Liver (tissue), 9 donors: ENCODE measurements around the gene DGKD. TPM values are rescaled to one million over a fixed set of nuclear protein-coding genes. Genes with fewer than 3 reads are reported as not detected.

Experiments
- DNase-seq: peaks from one replicate; pipeline ENCODE4 v3.0.0-alpha.2; 2017; ENCODE audit warnings: low spot score
- H3K27ac ChIP-seq, 2 donors: one replicate each; pipeline ENCODE4 v1.7.0; 2013; ENCODE audit warnings: inconsistent platforms in 2 of 2, low read length in 2 of 2, control low read depth in 1 of 2, low read depth in 1 of 2, mild to moderate bottlenecking in 1 of 2
- H3K27me3 ChIP-seq, 4 donors: one replicate each; pipeline versions ENCODE4 v1.6.1 to v1.7.0; 2013; ENCODE audit warnings: low read length in 3 of 4, inconsistent platforms in 1 of 4, mild to moderate bottlenecking in 1 of 4, moderate library complexity in 1 of 4; ENCODE audit not compliant: control insufficient read depth in 4 of 4, insufficient read depth in 4 of 4
- H3K36me3 ChIP-seq, 4 donors: one replicate each; pipeline versions ENCODE4 v1.6.1 to v1.7.0; 2013; ENCODE audit warnings: low read length in 3 of 4, mild to moderate bottlenecking in 3 of 4, low read depth in 1 of 4, moderate library complexity in 1 of 4; ENCODE audit not compliant: control insufficient read depth in 4 of 4, insufficient read depth in 3 of 4
- H3K4me1 ChIP-seq, 4 donors: one replicate each; pipeline versions ENCODE4 v1.6.1 to v1.7.0; 2013; ENCODE audit warnings: low read length in 3 of 4, mild to moderate bottlenecking in 3 of 4, moderate library complexity in 1 of 4; ENCODE audit not compliant: control insufficient read depth in 4 of 4, insufficient read depth in 4 of 4
- H3K4me3 ChIP-seq, 3 donors: one replicate each; pipeline versions ENCODE4 v1.6.1 to v1.7.0; 2013; ENCODE audit warnings: low read length in 3 of 3, control low read depth in 1 of 3, low read depth in 1 of 3, mild to moderate bottlenecking in 1 of 3
- H3K9ac ChIP-seq, 2 donors: one replicate each; pipeline ENCODE4 v1.7.0; 2013; ENCODE audit warnings: low read length in 2 of 2, mild to moderate bottlenecking in 2 of 2, moderate library complexity in 2 of 2, control low read depth in 1 of 2, low read depth in 1 of 2
- H3K9me3 ChIP-seq, 4 donors: one replicate each; pipeline versions ENCODE4 v1.6.1 to v1.7.0; 2013; ENCODE audit warnings: low read length in 3 of 4; ENCODE audit not compliant: control insufficient read depth in 4 of 4
- EGR1 ChIP-seq, 2 donors: IDR thresholded peaks; 2 replicates each; pipeline ENCODE4 v1.6.1; 2016 to 2018; ENCODE audit warnings: antibody characterized with exemption in 2 of 2, low read depth in 2 of 2
- FOXA1 ChIP-seq: IDR thresholded peaks from 2 replicates; pipeline ENCODE4 v1.6.1; 2016; ENCODE audit warnings: antibody characterized with exemption
- FOXA2 ChIP-seq: IDR thresholded peaks from 2 replicates; pipeline ENCODE4 v1.6.1; 2016; ENCODE audit warnings: antibody characterized with exemption
- GABPA ChIP-seq, 2 donors: IDR thresholded peaks in 1 of 2; conservative IDR thresholded peaks in 1 of 2; 2 replicates each; pipeline ENCODE4 v1.6.1; 2016; ENCODE audit warnings: antibody characterized with exemption in 2 of 2, mild to moderate bottlenecking in 1 of 2, moderate library complexity in 1 of 2
- HNF4A ChIP-seq, 2 donors: conservative IDR thresholded peaks; 2 replicates each; pipeline ENCODE4 v1.6.1; 2016; ENCODE audit warnings: antibody characterized with exemption in 2 of 2, mild to moderate bottlenecking in 2 of 2
- HNF4G ChIP-seq: IDR thresholded peaks from 2 replicates; pipeline ENCODE4 v1.6.1; 2016; ENCODE audit warnings: antibody characterized with exemption
- JUND ChIP-seq, 2 donors: IDR thresholded peaks; 2 replicates each; pipeline ENCODE4 v1.6.1; 2016; ENCODE audit warnings: antibody characterized with exemption in 2 of 2
- NR2F2 ChIP-seq: IDR thresholded peaks from 2 replicates; pipeline ENCODE4 v1.6.1; 2016; ENCODE audit warnings: antibody characterized with exemption
- RAD21 ChIP-seq, 2 donors: IDR thresholded peaks; 2 replicates each; pipeline ENCODE4 v1.6.1; 2016; ENCODE audit warnings: antibody characterized with exemption in 2 of 2, mild to moderate bottlenecking in 2 of 2
- RXRA ChIP-seq, 2 donors: IDR thresholded peaks; 2 replicates each; pipeline ENCODE4 v1.6.1; 2017 to 2018; ENCODE audit warnings: antibody characterized with exemption in 2 of 2, mild to moderate bottlenecking in 1 of 2
- SP1 ChIP-seq: IDR thresholded peaks from 2 replicates; pipeline ENCODE4 v1.6.1; 2018; ENCODE audit warnings: antibody characterized with exemption, mild to moderate bottlenecking
- TAF1 ChIP-seq: conservative IDR thresholded peaks from 2 replicates; pipeline ENCODE4 v1.6.1; 2016; ENCODE audit warnings: antibody characterized with exemption, mild to moderate bottlenecking
- YY1 ChIP-seq: IDR thresholded peaks from 2 replicates; pipeline ENCODE4 v1.6.1; 2016; ENCODE audit warnings: antibody characterized with exemption, mild to moderate bottlenecking
- WGBS: extraction: QIAGEN DNeasy Blood & Tissue Kit; methylation state at CpG from one replicate; pipeline ENCODE4 v1.1.7; 2013; 5-methylcytosine and 5-hydroxymethylcytosine counted together
- polyA plus RNA-seq, 2 donors: library from polyadenylated mRNA; stranded (reverse) in 1 of 2; unstranded in 1 of 2; fragments of 200-250 nt in 1 of 2; fragments of >200 nt in 1 of 2; fragmentation: Nextera tagmentation in 1 of 2; extraction: Ambion mirVana in 1 of 2; gene quantifications; one replicate each; pipeline versions ENCODE4 v1.2.1 to v1.2.3, GENCODE V29; 2013 to 2015
- total RNA-seq, 2 donors: library from RNA; depleted of rRNA; stranded (reverse); fragments of >200 nt; gene quantifications; one replicate each; pipeline ENCODE4 v1.2.3, GENCODE V29; 2014
- TF ChIP-seq, protein P1 (sequence below): IDR thresholded peaks from 2 replicates; pipeline ENCODE4 v1.6.1; 2016; ENCODE audit warnings: antibody characterized with exemption
- TF ChIP-seq, protein P2 (sequence below): fragments of 150-350 bp; IDR thresholded peaks from 2 replicates; pipeline ENCODE4 v1.5.1; 2017; ENCODE audit warnings: improper control_type of control experiment, low read depth, low read length; ENCODE audit not compliant: missing input control
- TF ChIP-seq, protein P3 (sequence below): IDR thresholded peaks from 2 replicates; pipeline ENCODE4 v1.6.1; 2016; ENCODE audit warnings: antibody characterized with exemption
- TF ChIP-seq, protein P4 (sequence below): IDR thresholded peaks from 2 replicates; pipeline ENCODE4 v1.6.1; 2016; ENCODE audit warnings: antibody characterized with exemption
- TF ChIP-seq, protein P5 (sequence below): IDR thresholded peaks from 2 replicates; pipeline ENCODE4 v1.6.1; 2016; ENCODE audit warnings: antibody characterized with exemption, mild to moderate bottlenecking
- donor health status: healthy.
- donor health status: healthy.
- donor health status: healthy.
- donor health status: healthy.
- donor health status: healthy.

Gene DGKD
- total and polyA plus RNA-seq, 4 donors = 4.8 to 16.4 (median 8.2) TPM

DNA sequence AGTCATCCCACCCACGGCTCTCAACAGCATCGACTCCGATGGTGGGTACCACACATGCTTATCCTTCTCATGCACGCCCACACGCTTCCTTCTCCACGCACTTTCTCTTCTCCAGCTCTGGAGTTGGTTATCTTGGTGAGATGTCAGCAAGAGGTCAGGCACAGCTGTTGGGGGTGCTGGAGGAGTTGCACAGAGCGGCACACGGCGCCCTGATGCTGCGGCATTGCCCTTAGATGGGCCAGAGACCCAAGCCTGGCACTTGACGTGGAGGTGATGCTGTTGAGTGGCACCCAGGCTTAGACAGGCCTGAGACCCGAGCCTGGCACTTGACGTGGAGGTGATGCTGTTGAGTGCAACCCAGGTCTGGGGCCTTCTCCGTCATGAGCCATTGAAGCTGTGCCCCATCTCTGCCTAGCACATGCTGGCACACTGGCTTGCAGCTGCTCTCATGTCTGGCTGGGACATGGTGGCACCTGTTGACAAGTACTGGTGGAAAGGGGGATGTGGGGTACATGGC is 83.2 kb downstream of the DGKD start:
- H3K9me3 ChIP-seq = no peaks in the 10 kb centered on the region
- no peak overlapping the region for H3K9ac ChIP-seq
- no peak overlapping the region for H3K4me3 ChIP-seq
- peaks cover 4 to 53% (median 22%) of the 10 kb centered on the region in 4 donors for H3K36me3 ChIP-seq
- no peak for DNase-seq
- 95% methylated on average over 14 of the region's 14 CpGs for WGBS
- no peaks in the 10 kb centered on the region for H3K4me1 ChIP-seq
- H3K27ac ChIP-seq = no peak overlapping the region
- TF ChIP-seq, protein P1, sequence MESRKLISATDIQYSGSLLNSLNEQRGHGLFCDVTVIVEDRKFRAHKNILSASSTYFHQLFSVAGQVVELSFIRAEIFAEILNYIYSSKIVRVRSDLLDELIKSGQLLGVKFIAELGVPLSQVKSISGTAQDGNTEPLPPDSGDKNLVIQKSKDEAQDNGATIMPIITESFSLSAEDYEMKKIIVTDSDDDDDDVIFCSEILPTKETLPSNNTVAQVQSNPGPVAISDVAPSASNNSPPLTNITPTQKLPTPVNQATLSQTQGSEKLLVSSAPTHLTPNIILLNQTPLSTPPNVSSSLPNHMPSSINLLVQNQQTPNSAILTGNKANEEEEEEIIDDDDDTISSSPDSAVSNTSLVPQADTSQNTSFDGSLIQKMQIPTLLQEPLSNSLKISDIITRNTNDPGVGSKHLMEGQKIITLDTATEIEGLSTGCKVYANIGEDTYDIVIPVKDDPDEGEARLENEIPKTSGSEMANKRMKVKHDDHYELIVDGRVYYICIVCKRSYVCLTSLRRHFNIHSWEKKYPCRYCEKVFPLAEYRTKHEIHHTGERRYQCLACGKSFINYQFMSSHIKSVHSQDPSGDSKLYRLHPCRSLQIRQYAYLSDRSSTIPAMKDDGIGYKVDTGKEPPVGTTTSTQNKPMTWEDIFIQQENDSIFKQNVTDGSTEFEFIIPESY = no peak
- no peak for TF ChIP-seq FOXA1
- no peak for TF ChIP-seq YY1
- no peak for TF ChIP-seq HNF4G
- no peak for TF ChIP-seq GABPA (IDR thresholded peaks at IDR 0.05 in 1 of 2, conservative IDR thresholded peaks at IDR 0.05 in 1 of 2)
- no peak for TF ChIP-seq FOXA2
- TF ChIP-seq, protein P2, sequence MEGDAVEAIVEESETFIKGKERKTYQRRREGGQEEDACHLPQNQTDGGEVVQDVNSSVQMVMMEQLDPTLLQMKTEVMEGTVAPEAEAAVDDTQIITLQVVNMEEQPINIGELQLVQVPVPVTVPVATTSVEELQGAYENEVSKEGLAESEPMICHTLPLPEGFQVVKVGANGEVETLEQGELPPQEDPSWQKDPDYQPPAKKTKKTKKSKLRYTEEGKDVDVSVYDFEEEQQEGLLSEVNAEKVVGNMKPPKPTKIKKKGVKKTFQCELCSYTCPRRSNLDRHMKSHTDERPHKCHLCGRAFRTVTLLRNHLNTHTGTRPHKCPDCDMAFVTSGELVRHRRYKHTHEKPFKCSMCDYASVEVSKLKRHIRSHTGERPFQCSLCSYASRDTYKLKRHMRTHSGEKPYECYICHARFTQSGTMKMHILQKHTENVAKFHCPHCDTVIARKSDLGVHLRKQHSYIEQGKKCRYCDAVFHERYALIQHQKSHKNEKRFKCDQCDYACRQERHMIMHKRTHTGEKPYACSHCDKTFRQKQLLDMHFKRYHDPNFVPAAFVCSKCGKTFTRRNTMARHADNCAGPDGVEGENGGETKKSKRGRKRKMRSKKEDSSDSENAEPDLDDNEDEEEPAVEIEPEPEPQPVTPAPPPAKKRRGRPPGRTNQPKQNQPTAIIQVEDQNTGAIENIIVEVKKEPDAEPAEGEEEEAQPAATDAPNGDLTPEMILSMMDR = no peak
- TF ChIP-seq NR2F2 = no peak
- TF ChIP-seq SP1 = no peak
- TF ChIP-seq, protein P3, sequence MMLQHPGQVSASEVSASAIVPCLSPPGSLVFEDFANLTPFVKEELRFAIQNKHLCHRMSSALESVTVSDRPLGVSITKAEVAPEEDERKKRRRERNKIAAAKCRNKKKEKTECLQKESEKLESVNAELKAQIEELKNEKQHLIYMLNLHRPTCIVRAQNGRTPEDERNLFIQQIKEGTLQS = no peak
- no peaks in the 10 kb centered on the region for H3K27me3 ChIP-seq

DNA sequence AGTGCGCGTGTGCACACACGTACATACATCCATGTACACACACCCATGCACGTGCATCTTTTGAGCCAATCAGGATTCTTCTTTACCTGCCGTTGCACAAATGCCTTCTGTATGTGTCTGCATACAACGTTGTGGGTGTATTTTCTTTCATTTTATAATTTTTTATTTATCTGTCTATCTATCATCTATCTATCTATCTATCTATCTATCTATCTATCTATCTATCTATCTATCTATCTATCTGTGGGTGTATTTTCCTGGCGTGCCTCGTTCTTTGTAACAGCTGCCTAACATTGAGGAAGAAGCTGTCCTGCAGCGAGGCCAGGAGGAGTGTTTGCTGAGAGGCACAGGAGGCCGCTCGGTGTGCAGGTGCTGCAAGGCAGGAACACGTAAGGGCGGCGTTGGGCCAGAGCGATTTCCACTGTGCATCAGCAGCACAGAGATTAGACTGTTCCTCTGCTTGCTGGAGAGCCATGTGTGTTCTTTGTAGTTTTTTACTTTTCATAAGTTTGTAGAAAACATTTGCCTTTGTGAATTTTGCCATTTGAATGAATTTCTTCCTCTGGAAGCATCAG is 84.4 kb downstream of the DGKD start:
- no peaks in the 10 kb centered on the region for H3K9me3 ChIP-seq
- 93% methylated on average over 15 of the region's 15 CpGs for WGBS
- TF ChIP-seq, protein P4, sequence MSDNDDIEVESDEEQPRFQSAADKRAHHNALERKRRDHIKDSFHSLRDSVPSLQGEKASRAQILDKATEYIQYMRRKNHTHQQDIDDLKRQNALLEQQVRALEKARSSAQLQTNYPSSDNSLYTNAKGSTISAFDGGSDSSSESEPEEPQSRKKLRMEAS = no peak
- TF ChIP-seq TAF1 (no peak), NR2F2 (no peak), YY1 (no peak), RAD21 (IDR thresholded peaks at IDR 0.05) (no peak), EGR1 (IDR thresholded peaks at IDR 0.05; ENCODE audit: low read depth in 2 of 2) (no peak), FOXA2 (no peak), RXRA (IDR thresholded peaks at IDR 0.05) (no peak), JUND (IDR thresholded peaks at IDR 0.05) (no peak), HNF4G (no peak), FOXA1 (no peak), GABPA (IDR thresholded peaks at IDR 0.05 in 1 of 2, conservative IDR thresholded peaks at IDR 0.05 in 1 of 2) (no peak), HNF4A (conservative IDR thresholded peaks at IDR 0.05) (no peak)
- TF ChIP-seq, protein P1 = no peak
- TF ChIP-seq, protein P5, sequence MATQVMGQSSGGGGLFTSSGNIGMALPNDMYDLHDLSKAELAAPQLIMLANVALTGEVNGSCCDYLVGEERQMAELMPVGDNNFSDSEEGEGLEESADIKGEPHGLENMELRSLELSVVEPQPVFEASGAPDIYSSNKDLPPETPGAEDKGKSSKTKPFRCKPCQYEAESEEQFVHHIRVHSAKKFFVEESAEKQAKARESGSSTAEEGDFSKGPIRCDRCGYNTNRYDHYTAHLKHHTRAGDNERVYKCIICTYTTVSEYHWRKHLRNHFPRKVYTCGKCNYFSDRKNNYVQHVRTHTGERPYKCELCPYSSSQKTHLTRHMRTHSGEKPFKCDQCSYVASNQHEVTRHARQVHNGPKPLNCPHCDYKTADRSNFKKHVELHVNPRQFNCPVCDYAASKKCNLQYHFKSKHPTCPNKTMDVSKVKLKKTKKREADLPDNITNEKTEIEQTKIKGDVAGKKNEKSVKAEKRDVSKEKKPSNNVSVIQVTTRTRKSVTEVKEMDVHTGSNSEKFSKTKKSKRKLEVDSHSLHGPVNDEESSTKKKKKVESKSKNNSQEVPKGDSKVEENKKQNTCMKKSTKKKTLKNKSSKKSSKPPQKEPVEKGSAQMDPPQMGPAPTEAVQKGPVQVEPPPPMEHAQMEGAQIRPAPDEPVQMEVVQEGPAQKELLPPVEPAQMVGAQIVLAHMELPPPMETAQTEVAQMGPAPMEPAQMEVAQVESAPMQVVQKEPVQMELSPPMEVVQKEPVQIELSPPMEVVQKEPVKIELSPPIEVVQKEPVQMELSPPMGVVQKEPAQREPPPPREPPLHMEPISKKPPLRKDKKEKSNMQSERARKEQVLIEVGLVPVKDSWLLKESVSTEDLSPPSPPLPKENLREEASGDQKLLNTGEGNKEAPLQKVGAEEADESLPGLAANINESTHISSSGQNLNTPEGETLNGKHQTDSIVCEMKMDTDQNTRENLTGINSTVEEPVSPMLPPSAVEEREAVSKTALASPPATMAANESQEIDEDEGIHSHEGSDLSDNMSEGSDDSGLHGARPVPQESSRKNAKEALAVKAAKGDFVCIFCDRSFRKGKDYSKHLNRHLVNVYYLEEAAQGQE = no peak
- TF ChIP-seq, protein P2 = no peak
- H3K36me3 ChIP-seq = peaks cover 4 to 56% (median 22%) of the 10 kb centered on the region in 4 donors
- no peak overlapping the region for H3K4me3 ChIP-seq
- DNase-seq = no peak
- H3K27ac ChIP-seq = no peak overlapping the region
- no peak overlapping the region for H3K9ac ChIP-seq
- no peaks in the 10 kb centered on the region for H3K27me3 ChIP-seq
- H3K4me1 ChIP-seq = no peaks in the 10 kb centered on the region
